ENCODE data around the gene GAB1.
"Not testable (repeated sequence)": the region's sequence is repeated elsewhere in the genome, so short reads cannot be mapped to it uniquely, and the experiment has no call there.

Gene GAB1

GRCh38 chr4:143337600-143338287 is 1.1 kb downstream of the GAB1 start:
- DNase-seq = no peak

GRCh38 chr4:143338313-143338712 is 1.6 kb downstream of the GAB1 start:
- DNase-seq = no peak

GRCh38 chr4:143339497-143339896 is 2.8 kb downstream of the GAB1 start:
- no peak for DNase-seq

DNA sequence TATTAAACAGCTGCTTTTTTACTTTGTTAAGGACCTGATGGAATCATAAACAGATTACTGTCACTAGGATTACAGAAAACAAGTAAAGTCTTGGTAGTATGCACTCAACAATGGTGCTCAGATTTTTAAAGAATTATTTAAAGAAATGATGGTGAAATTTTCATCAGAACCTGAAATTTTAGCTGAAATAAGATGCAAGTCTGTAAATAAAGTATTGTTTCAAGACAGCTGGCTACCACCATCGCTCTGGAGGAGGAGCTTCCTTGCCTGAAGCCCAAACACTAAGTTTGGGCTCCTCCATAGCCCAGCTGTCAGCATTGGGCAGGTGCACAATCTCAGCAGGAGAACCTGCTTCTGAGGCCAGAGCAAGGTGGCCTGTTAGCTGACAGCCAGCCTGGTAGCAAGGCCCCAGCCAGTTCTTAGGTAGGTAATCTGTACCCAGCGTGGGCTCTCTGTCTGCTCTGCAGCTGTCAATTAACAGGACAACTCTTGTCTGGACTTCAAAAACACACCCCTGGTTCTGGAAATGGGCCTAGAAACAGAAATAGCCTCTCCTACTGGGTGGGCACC is 4.6 kb downstream of the GAB1 start:
- DNase-seq = no peak

DNA sequence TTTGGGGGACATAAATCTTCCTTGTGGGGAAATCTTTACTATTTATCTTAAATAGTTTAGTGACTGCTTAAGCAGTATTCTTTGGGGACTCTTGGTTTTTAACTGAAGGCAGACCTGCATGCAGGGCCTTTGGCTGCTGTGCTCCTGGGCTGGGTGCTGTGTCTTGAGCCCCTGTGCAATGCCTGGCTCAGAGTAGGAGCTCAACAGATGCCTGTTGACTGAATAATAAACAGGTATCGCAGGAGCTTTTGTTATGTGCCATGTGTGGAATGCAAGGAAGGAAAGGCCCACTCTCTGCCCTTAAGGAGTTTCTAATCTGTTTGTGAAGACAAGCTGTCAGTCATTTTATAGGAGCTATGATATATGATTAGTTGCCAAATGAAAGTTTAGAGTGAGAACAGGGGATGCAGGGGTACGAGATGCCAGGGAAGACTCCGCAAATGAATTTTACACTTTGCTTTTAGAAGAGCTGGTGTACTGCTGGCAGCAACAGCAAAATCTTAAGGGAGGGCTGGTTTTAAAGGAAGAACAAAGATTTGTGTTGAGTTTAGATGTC is 6.7 kb downstream of the GAB1 start:
- no peak for DNase-seq

DNA sequence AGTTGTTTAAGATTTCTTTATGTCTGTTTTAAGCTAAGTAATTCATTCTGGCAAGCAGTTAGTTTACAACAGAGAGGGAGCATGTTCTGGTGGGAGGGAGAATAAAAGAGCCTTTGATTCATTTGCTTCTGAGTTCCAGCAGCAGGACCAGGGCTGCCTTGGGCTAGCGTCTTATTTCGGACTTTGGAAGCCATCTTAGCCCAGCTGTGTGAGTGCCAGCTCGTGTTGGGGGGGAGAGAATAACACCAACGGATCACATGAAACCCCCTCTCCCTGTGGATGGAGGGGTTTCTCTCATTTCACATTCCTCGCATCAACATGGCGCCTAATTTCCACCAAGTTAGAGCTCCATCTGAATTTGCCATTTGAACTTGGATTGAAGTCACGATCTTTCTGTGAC is 7.4 kb downstream of the GAB1 start:
- no peak for DNase-seq

GRCh38 chr4:143344774-143345173 is 8.1 kb downstream of the GAB1 start:
- no peak for DNase-seq

DNA sequence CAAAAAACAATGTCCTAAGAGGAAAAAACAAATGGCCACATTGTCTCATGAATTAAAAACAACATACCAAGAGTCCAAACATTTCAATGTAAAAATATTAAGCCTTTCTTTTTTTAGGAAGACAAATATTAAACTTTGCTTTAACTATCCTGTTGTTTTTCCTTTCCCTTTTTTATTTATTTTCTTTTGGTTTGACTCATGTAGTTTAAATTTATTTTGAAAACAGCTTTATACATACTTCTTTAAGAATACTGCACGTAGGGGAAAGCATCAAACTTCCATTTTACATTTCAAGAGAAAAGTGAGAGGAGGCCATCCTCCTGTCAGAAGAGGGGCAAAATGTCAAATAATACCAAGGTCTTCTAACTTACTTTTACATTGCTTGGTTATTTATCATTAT is 8.7 kb downstream of the GAB1 start:
- DNase-seq = no peak

GRCh38 chr4:143346206-143346605 is 9.5 kb downstream of the GAB1 start:
- no peak for DNase-seq

- no peak for DNase-seq
These were observed 10.9 kb downstream of the GAB1 start for GRCh38 chr4:143347484-143348111.

DNA sequence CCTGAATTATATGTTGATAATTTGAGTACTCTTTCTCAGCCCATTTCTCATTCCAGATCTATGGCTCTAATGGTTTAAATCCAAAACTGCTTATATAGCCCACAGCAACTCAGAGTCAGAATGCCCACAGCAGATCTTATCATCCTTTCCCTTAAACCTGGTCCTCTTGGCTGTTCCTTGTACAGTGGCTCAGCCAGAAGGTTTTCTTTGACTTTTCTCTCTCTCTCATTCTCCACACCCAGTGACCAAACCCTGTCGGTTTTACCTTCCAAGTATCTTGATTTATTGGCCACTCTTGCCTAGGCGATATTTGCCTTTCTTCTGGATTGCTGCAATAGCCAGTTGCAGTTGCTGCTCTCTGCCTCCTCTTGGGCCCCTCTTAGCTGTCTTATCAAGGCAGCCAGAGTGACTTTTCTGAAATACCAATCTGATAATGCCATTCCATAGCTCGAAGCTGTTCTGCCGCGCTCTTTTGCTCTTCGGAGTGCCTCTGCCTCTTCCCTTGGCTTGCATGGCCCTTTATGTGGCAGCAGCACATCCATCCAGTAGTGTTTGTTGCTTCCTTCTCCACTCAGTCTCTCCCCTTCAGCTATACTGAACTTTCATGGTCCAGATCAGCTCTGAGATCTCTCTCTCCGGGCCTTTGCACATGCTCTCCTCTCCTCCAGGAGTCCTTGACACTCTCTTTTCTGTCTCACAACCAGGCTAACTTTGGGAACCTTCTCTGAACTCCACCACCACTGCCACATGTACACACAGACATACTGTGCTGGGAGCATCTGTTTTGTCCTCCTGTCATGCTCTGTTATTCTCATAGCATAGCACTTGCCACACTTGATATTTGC is 11.8 kb downstream of the GAB1 start:
- DNase-seq = no peak

DNA sequence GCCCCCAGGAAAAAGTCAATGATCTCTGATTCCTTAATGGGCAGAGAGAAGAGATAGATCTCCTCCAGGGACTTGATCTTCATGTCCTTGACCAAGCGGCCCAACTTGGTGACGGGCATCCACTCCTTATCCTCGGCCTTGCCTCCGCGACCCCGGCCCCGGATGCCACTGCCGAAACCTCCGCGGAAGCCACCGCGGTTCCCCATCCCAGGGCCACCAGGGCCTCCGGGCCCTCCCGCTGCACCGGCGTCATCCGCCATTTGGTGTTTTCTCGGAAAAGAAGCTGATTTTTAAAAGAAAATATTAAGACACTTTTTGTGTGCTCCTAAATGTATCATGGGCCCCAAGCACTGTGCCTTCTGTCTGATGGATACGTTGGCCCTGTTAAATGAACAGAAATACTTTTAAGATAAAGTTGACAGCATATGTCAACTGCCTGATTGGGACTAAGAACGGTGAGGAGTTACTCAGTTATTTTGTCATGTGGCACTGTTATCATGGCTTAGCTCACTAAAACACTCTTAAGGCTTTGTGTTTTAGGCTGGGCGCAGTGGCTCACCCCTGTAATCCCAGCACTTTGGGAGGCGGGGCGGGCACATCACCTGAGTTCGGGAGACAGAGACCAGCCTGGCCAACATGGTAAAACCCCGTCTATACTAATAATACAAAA is 13.3 kb downstream of the GAB1 start:
- not testable (repeated sequence) for DNase-seq

GRCh38 chr4:143351149-143351691 is 14.5 kb downstream of the GAB1 start:
- no peak for DNase-seq

- DNase-seq = no peak
These were observed 15.2 kb downstream of the GAB1 start for GRCh38 chr4:143351774-143352451.

- no peak for DNase-seq
These were observed 16.0 kb downstream of the GAB1 start for GRCh38 chr4:143352720-143353119.

DNA sequence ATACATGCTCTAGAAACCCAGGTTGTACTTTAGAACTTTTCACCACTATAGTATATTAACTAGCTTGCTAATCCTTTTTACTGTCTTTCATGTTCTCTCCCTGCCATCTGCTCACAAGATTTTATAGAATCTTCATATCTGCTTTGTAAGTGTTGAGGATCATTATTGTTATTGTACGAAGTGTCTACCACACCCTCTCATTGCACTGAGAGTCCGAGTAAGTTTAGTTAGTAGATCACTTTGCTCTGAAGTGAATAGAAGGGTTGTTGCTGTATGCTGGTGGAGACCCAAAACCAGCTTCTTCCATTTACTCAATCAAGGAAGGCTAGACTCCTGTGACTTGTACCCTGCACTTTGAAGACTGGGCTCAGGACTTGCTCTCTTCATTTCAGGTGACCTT is 17.1 kb downstream of the GAB1 start:
- no peak for DNase-seq

GRCh38 chr4:143354990-143355389 is 18.3 kb downstream of the GAB1 start:
- no peak for DNase-seq

DNA sequence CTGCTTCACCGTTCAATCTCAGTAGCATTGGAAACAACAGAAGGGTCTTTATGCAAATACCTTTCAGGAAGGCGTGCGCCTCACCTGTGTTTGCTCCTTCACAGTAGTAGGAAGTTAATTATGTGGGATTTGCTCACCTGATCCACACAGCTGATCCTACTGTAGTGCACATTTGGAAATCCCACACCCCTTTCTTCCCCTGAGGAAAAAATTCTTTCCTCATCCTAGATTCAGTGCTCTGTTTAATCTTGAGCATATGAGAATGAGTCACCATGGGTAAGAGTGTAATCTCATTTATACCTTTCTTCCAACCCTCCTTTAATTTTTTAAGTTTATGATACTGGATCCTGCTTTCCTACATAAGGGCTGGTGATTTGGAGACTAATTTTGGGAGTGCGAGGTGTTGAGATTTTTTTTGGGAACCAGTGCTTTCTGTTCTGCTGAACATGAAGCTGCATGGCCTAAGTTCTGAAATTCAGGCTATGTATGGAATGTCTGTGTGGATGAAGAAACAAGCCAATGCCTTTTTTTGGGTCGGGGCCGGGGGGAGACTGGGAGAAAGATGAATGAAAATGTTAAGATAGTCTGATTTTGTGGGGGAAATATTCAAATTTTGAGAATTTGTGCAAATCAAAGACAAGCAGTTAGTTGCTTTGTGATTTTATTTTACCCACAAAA is 19.0 kb downstream of the GAB1 start:
- DNase-seq = no peak

- no peak for DNase-seq
These were observed 19.8 kb downstream of the GAB1 start for GRCh38 chr4:143356493-143356892.

DNA sequence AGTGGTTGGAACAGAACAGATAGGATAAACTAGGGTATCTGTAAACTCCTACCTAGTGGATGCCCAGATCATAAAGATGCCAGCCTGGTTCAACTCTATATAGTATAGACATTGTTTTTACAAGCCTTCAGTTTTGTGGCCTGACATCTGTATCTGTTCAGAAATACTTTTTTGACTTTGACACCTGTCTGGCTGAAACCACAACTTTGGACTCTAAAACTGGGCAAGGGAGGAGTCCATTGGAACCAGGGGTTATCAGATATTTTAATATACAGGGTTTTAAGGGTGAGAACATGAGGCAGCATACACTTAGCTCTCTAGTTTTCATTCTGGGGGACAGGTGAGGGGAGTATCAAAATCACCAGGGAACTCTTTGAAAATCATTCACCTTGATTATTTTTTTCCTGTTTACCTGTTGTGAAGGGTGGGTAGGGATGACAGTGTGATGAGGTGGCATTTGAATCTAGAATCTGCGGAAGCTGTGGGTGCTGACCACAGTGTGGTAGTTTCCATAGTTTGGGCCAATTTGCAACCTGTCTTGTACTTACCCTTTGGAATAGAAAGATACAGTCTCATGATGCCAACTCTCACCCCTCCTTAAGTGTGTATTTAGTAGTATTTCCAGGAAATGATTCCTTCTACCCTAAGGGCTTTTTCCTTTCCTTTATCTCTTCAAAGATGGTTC is 20.6 kb downstream of the GAB1 start:
- DNase-seq = no peak
